Subcutaneous adipose tissue (tissue), 4 donors: Measurements from ENCODE around the gene CALD1. TPM values are rescaled to one million over a fixed set of nuclear protein-coding genes. Genes with fewer than 3 reads are reported as not detected.

Experiments used
- total RNA-seq, 4 donors: library from RNA; depleted of rRNA; stranded (reverse); fragments of >200 nt; gene quantifications; one replicate each; pipeline ENCODE4 v1.1.0, GENCODE V29; 2016
- TF ChIP-seq, protein P1 (sequence below): fragments of 450-650 bp; IDR thresholded peaks from one replicate; pipeline ENCODE4 v1.5.1; 2016; ENCODE audit warnings: low read depth, mild to moderate bottlenecking, control low read depth, antibody characterized with exemption, moderate library complexity

The CALD1 gene
- total RNA-seq, 4 donors from 2014 or later, result 142 to 278 (median 240) TPM

- TF ChIP-seq, protein P1, sequence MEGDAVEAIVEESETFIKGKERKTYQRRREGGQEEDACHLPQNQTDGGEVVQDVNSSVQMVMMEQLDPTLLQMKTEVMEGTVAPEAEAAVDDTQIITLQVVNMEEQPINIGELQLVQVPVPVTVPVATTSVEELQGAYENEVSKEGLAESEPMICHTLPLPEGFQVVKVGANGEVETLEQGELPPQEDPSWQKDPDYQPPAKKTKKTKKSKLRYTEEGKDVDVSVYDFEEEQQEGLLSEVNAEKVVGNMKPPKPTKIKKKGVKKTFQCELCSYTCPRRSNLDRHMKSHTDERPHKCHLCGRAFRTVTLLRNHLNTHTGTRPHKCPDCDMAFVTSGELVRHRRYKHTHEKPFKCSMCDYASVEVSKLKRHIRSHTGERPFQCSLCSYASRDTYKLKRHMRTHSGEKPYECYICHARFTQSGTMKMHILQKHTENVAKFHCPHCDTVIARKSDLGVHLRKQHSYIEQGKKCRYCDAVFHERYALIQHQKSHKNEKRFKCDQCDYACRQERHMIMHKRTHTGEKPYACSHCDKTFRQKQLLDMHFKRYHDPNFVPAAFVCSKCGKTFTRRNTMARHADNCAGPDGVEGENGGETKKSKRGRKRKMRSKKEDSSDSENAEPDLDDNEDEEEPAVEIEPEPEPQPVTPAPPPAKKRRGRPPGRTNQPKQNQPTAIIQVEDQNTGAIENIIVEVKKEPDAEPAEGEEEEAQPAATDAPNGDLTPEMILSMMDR, result no peak
Observed at GRCh38 chr7:134954197-134955082, 175.0 kb downstream of the CALD1 start.

- TF ChIP-seq, protein P1, result no peak
Observed at GRCh38 chr7:134957005-134957404, 177.6 kb downstream of the CALD1 start.

GRCh38 chr7:134959810-134960209, 180.4 kb downstream of the CALD1 start:
- TF ChIP-seq, protein P1, result no peak

DNA sequence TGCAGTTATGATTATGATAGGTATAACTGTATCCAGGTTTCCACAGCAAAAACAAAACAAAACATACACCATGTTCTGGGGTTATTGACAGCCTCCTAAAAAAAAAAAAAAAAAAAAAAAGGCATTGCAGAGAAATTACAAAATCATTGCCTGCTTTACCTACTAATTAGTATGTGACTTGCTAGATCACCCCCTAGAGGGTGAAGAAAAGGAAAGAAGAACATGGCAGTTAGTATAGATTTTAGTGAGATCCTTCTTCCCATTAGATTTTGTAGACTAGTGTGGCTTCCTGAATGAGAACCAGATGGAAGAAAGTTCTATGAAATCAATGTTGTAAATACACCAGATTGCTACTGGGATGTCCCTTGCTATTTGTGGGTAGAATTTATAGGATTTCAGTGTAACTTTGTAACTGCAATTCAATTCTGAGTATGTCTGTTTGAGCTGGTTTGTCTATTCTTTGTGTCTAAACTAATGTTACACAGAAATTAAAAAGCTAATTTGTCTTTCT, 182.9 kb downstream of the CALD1 start:
- TF ChIP-seq, protein P1, result no peak

DNA sequence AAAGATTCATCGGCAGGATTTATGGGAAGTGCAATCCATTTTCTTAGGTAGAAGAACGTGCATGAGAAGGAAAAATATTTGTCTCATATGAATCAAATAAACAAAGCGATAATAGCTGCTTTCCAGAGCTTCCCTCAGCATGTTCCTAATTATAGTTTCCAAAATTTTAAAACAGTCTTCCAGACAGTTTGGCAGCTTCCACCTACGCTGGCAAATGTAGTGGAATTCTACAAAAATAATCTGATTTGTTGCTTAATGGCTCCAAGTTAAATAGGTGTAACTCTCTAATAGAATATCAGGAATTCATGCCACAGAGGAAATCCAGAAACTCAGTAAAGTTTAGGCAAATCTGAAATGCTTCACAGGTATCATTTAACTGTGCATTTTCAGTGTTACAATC, 183.6 kb downstream of the CALD1 start:
- TF ChIP-seq, protein P1, result no peak

- TF ChIP-seq, protein P1, result no peak
Observed at GRCh38 chr7:134966691-134967090, 187.3 kb downstream of the CALD1 start.

- TF ChIP-seq, protein P1, result no peak
Observed at GRCh38 chr7:134968110-134968509, 188.7 kb downstream of the CALD1 start.
